Endothelial cell of hepatic sinusoid (primary cell): ENCODE measurements around the gene DCTD.

Experiments
- in situ Hi-C: cut with HindIII; loops from 2 replicates; pipeline ENCODE4 v1.10.0; 2017; ENCODE audit warnings: low sequenced_read_pairs

DCTD gene

DNA sequence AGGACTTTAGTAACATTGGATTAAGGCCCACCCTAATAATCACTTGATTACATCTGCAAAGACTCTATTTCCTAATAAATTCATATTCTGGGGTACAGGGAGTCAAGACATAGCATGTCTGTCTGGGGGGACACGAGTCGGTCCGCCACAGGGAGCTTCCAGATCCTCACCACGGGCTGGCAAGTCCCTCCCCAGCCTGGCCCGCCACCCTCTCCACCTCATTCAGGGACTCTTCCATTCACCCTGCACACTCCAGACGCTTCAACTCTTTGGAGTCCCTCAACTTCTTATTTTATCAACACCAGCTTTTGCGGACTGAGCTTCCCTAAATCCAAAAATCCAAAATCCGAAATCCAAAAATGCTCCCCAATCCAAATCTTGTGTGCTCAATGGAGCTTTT lies 71.2 kb downstream of the DCTD start:
- in situ Hi-C loops: no loop called here

- in situ Hi-C loops: no loop called here
These were observed 71.6 kb downstream of the DCTD start for GRCh38 chr4:182845618-182846017.

- in situ Hi-C loops: no loop called here
These were observed 73.3 kb downstream of the DCTD start for GRCh38 chr4:182843808-182844325.

DNA sequence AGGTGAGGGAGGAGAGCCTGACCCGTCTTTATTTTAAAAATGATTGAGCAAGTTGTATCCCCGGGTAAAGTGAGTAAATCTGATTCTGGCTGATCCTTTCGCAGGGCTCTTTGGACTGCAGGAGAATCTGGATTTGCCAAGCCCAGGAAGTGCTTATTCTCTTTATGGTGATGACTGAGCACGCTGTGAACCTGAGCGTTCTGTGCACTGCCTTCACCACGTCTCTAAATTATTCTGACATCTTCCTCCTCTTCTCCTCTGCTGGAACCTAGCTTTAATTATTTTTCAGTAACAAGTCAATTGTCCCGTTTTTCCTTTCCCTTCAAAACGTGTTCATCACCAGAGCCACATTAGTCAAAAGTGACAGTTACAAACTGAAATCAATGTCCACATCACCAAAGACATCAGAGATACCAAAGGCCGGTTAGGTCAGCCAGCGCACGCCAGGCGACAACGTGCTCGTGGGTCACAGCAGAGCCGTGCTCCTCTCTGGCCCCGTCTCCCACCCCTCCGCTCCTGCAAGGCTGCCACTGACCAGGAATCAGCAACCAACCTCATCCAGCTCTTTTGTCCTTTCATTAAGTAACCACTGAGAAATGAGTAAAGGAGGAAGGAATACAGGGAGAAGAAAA lies 74.3 kb downstream of the DCTD start:
- in situ Hi-C loops: no loop called here

- in situ Hi-C loops: no loop called here
These were observed 75.0 kb downstream of the DCTD start for GRCh38 chr4:182842104-182842600.

- in situ Hi-C loops: no loop called here
These were observed 77.1 kb downstream of the DCTD start for GRCh38 chr4:182840108-182840507.
